Uterus (tissue), 4 donors: ENCODE measurements around the gene UBASH3A. TPM values are rescaled to one million over a fixed set of nuclear protein-coding genes. Genes with fewer than 3 reads are reported as not detected.

Source experiments
- DNase-seq, 2 donors: peaks; one replicate each; pipeline ENCODE4 v3.0.0-alpha.2; 2019 to 2020
- H3K27ac ChIP-seq, 2 donors: fragments of 200-600 bp; sonication (generic); 1 replicate in 1 of 2; 2 replicates in 1 of 2; pipeline ENCODE4 v1.5.1; 2016 to 2018
- H3K27me3 ChIP-seq, 2 donors: fragments of 200-600 bp; sonication (generic); one replicate each; pipeline ENCODE4 v1.5.1; 2018 to 2019; ENCODE audit warnings: control low read depth in 1 of 2
- H3K36me3 ChIP-seq, 2 donors: fragments of 200-600 bp; sonication (generic); one replicate each; pipeline ENCODE4 v1.5.1; 2019; ENCODE audit warnings: control low read depth in 1 of 2
- H3K4me1 ChIP-seq, 2 donors: fragments of 200-600 bp; sonication (generic); one replicate each; pipeline ENCODE4 v1.5.1; 2018 to 2019; ENCODE audit warnings: control low read depth in 1 of 2
- H3K4me3 ChIP-seq, 2 donors: fragments of 200-600 bp; sonication (generic); 1 replicate in 1 of 2; 2 replicates in 1 of 2; pipeline ENCODE4 v1.5.1; 2018 to 2019; ENCODE audit warnings: mild to moderate bottlenecking in 1 of 2
- H3K9me3 ChIP-seq, 2 donors: fragments of 200-600 bp; sonication (generic); one replicate each; pipeline ENCODE4 v1.5.1; 2019; ENCODE audit warnings: control low read depth in 1 of 2
- CTCF ChIP-seq, 4 experiments: fragments of 200-600 bp in 2 of 4; fragments of 450-650 bp in 2 of 4; sonication (generic) in 2 of 4; IDR thresholded peaks; one replicate each; pipeline ENCODE4 v1.5.1; 2016 to 2019; ENCODE audit warnings: antibody characterized with exemption in 4 of 4, mild to moderate bottlenecking in 2 of 4, moderate library complexity in 1 of 4
- POLR2A ChIP-seq, 2 donors: fragments of 450-650 bp; IDR thresholded peaks; one replicate each; pipeline ENCODE4 v1.6.1; 2016; ENCODE audit warnings: antibody characterized with exemption in 2 of 2, mild to moderate bottlenecking in 1 of 2, moderate library complexity in 1 of 2
- intact Hi-C: fragments of 100-400 bp; cut with DNase I; formaldehyde crosslinking; loops from one replicate; pipeline ENCODE4 v1.15.1; 2023; ENCODE audit warnings: low total_unique reads
- total RNA-seq, 4 donors: library from RNA; depleted of rRNA in 3 of 4; stranded (reverse); fragments of >200 nt in 3 of 4; gene quantifications; one replicate each; pipeline versions ENCODE4 v1.1.0 to v1.2.4, GENCODE V29; 2014 to 2023
- donor health status: DM: yes; HTN: yes; CAD: no.

UBASH3A gene
- total RNA-seq, 4 donors from 2014 or later, result 0.79 to 1.0 TPM; not detected in 2

GRCh38 chr21:42373908-42374455 is 29.7 kb upstream of the UBASH3A start:
- DNase-seq, result no peak
- no peaks in the 10 kb centered on the region for H3K27me3 ChIP-seq
- TF ChIP-seq POLR2A (IDR thresholded peaks at IDR 0.05), result no peak
- TF ChIP-seq CTCF (IDR thresholded peaks at IDR 0.05), result no peak

GRCh38 chr21:42374457-42374856 is 29.2 kb upstream of the UBASH3A start:
- H3K36me3 ChIP-seq, result no peaks in the 10 kb centered on the region
- no peaks in the 10 kb centered on the region for H3K9me3 ChIP-seq
- H3K27ac ChIP-seq, result no peak overlapping the region
- no peaks in the 10 kb centered on the region for H3K27me3 ChIP-seq
- intact Hi-C loops, result no loop called here
- DNase-seq, result no peak
- no peak for TF ChIP-seq CTCF (IDR thresholded peaks at IDR 0.05)
- TF ChIP-seq POLR2A (IDR thresholded peaks at IDR 0.05), result no peak
- no peak overlapping the region for H3K4me3 ChIP-seq
- no peaks in the 10 kb centered on the region for H3K4me1 ChIP-seq

More at GRCh38 chr21:42373908-42374455, 29.7 kb upstream of the UBASH3A start:
- Histone ChIP-seq H3K27ac (no peak overlapping the region), H3K36me3 (no peaks in the 10 kb centered on the region), H3K4me3 (no peak overlapping the region), H3K9me3 (no peaks in the 10 kb centered on the region), H3K4me1 (no peaks in the 10 kb centered on the region)
- intact Hi-C loops, result no loop called here

- no peak for DNase-seq
- TF ChIP-seq POLR2A (IDR thresholded peaks at IDR 0.05) (no peak), CTCF (IDR thresholded peaks at IDR 0.05) (no peak)
- H3K9me3 ChIP-seq, result no peaks in the 10 kb centered on the region
- no peaks in the 10 kb centered on the region for H3K4me1 ChIP-seq
- no peaks in the 10 kb centered on the region for H3K27me3 ChIP-seq
- intact Hi-C loops, result no loop called here
- no peaks in the 10 kb centered on the region for H3K36me3 ChIP-seq
- H3K27ac ChIP-seq, result no peak overlapping the region
- no peak overlapping the region for H3K4me3 ChIP-seq
Observed at GRCh38 chr21:42374864-42375499, 28.7 kb upstream of the UBASH3A start.

- no peaks in the 10 kb centered on the region for H3K9me3 ChIP-seq
- no peaks in the 10 kb centered on the region for H3K36me3 ChIP-seq
- no peaks in the 10 kb centered on the region for H3K4me1 ChIP-seq
- H3K27me3 ChIP-seq, result no peaks in the 10 kb centered on the region
- no peak for DNase-seq
- no peak overlapping the region for H3K4me3 ChIP-seq
- H3K27ac ChIP-seq, result no peak overlapping the region
- TF ChIP-seq POLR2A (IDR thresholded peaks at IDR 0.05), result no peak
- TF ChIP-seq CTCF (IDR thresholded peaks at IDR 0.05), result no peak
- intact Hi-C loops, result no loop called here
Observed at GRCh38 chr21:42375506-42375905, 28.2 kb upstream of the UBASH3A start.

- H3K27ac ChIP-seq, result no peak overlapping the region
- H3K9me3 ChIP-seq, result no peaks in the 10 kb centered on the region
- no peak for TF ChIP-seq CTCF (IDR thresholded peaks at IDR 0.05)
- TF ChIP-seq POLR2A (IDR thresholded peaks at IDR 0.05), result no peak
- no peak for DNase-seq
- H3K4me1 ChIP-seq, result no peaks in the 10 kb centered on the region
- H3K4me3 ChIP-seq, result no peak overlapping the region
- no peaks in the 10 kb centered on the region for H3K36me3 ChIP-seq
- no peaks in the 10 kb centered on the region for H3K27me3 ChIP-seq
- intact Hi-C loops, result no loop called here
Observed at GRCh38 chr21:42375966-42376337, 27.8 kb upstream of the UBASH3A start.
